GM12891 (cell line): ENCODE measurements around the gene NATD1.

ENCODE experiments used
- PAX5 ChIP-seq: IDR thresholded peaks from 2 replicates; pipeline ENCODE4 v1.6.1; 2011; ENCODE audit warnings: low read length, moderate library complexity, mild to moderate bottlenecking; ENCODE audit not compliant: insufficient read depth, severe bottlenecking
- POLR2A ChIP-seq: IDR thresholded peaks from 2 replicates; pipeline ENCODE4 v1.6.1; 2011; ENCODE audit warnings: low read depth, low read length, control low read depth
- POLR2AphosphoS5 ChIP-seq: IDR thresholded peaks from 2 replicates; pipeline ENCODE4 v1.6.1; 2011; ENCODE audit warnings: low read depth, low read length, control low read depth
- POU2F2 ChIP-seq: IDR thresholded peaks from 2 replicates; pipeline ENCODE4 v1.6.1; 2011; ENCODE audit warnings: low read depth, mild to moderate bottlenecking, control low read depth, low read length, moderate library complexity
- SPI1 ChIP-seq: IDR thresholded peaks from 2 replicates; pipeline ENCODE4 v1.6.1; 2011; ENCODE audit warnings: low read depth, low read length, control low read depth
- TAF1 ChIP-seq: IDR thresholded peaks from 2 replicates; pipeline ENCODE4 v1.6.1; 2011; ENCODE audit warnings: low read depth, low read length, control low read depth

- no peak for TF ChIP-seq SPI1
- no peak for TF ChIP-seq POLR2A
- TF ChIP-seq POU2F2, result no peak
- no peak for TF ChIP-seq POLR2AphosphoS5
- TF ChIP-seq PAX5, result no peak
- no peak for TF ChIP-seq TAF1
Observed at GRCh38 chr17:21211825-21212479, 41.3 kb downstream of the NATD1 start.
